ENCODE data around the gene DRC1. TPM values are rescaled to one million over a fixed set of nuclear protein-coding genes. Genes with fewer than 3 reads are reported as not detected.
"Not testable (repeated sequence)": the region's sequence is repeated elsewhere in the genome, so short reads cannot be mapped to it uniquely, and the experiment has no call there.

DRC1 gene
- total RNA-seq, 4 donors from 2014 or later: 0.85 to 2.4 (median 1.9) TPM; not detected in 1

DNA sequence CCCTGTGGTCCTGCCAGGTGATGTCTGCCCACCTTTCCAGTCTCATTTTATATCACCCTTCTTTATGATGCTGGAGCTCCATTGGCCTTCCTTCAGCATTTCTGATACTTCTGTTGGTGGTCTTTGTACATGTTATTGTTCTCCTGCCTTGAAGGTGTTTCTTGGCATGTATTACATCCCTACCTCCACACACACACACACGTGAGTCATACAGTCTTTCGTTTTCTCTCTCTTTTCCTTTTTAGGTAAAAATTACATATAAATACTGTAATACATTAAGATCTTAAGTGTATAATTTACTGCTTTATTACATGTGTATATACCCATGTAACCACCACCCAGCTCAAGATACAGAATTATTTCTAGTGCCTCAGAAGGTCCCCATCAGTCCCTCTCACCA is 44.9 kb upstream of the DRC1 start:
- no peak overlapping the region for H3K4me3 ChIP-seq
- H3K36me3 ChIP-seq: no peaks in the 10 kb centered on the region
- intact Hi-C loops (cut with DNase I; ENCODE audit: low total_unique reads): no loop called here
- no peaks in the 10 kb centered on the region for H3K4me1 ChIP-seq
- no peak overlapping the region for H3K27ac ChIP-seq
- TF ChIP-seq CTCF (IDR thresholded peaks at IDR 0.05) (no peak), POLR2A (IDR thresholded peaks at IDR 0.05) (no peak)
- no peaks in the 10 kb centered on the region for H3K27me3 ChIP-seq
- no peaks in the 10 kb centered on the region for H3K9me3 ChIP-seq
- no peak for DNase-seq

DNA sequence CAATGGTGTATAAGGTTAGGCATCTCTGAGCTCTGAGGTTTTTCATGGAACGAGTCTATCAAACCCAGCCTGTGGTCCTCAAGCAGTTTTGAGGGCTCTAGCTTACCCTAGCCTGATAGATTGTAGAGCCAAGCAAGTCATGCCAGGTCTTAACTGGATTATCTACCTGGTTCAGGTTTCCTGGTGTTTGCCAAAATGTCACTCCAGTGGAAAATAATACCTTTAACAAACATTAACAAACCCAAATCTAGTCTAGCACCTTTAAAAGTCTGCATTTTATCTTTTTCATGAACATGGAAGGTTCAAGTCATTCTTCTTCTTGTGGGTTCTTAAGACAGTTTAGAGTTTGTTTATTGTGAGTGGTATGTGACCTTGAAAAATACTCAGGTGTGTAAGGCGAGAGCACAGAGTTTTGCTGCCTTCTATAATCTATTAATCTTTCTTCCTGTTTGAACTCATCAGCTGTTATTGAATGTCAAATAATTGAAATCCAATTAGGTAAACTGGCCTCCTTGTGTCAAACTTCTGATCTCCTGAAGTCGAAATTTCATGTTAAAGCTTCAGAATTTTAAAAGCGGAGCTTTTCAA is 41.7 kb upstream of the DRC1 start:
- no peak overlapping the region for H3K4me3 ChIP-seq
- TF ChIP-seq POLR2A (IDR thresholded peaks at IDR 0.05): no peak
- intact Hi-C loops (cut with DNase I; ENCODE audit: low total_unique reads): no loop called here
- no peak for DNase-seq
- H3K4me1 ChIP-seq: no peaks in the 10 kb centered on the region
- H3K27me3 ChIP-seq: no peaks in the 10 kb centered on the region
- no peak overlapping the region for H3K27ac ChIP-seq
- H3K36me3 ChIP-seq: no peaks in the 10 kb centered on the region
- H3K9me3 ChIP-seq: no peaks in the 10 kb centered on the region

DNA sequence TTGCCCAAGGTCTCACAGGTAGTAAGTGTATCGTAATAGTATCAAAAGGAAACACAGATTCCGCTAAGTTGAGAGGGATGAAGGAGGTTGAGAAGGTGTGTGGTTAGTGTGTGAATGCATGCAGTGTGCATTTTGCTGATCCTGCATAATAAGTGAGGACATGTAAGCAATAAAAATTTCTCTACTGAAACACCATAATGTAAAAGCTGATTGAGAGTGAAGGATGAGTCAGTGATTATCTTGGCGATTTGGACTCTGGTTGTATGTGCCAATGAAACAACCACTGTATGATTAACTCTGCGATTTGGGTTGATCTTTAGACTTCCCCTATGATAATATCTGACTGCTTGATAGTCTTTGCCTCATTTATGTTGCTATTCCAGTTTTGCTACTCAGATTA is 38.4 kb upstream of the DRC1 start:
- no peak overlapping the region for H3K27ac ChIP-seq
- no peaks in the 10 kb centered on the region for H3K27me3 ChIP-seq
- H3K4me3 ChIP-seq: no peak overlapping the region
- no peak for DNase-seq
- intact Hi-C loops (cut with DNase I; ENCODE audit: low total_unique reads): no loop called here
- no peaks in the 10 kb centered on the region for H3K36me3 ChIP-seq
- TF ChIP-seq CTCF (IDR thresholded peaks at IDR 0.05) (no peak), POLR2A (IDR thresholded peaks at IDR 0.05) (no peak)
- H3K9me3 ChIP-seq: no peaks in the 10 kb centered on the region
- H3K4me1 ChIP-seq: no peaks in the 10 kb centered on the region

DNA sequence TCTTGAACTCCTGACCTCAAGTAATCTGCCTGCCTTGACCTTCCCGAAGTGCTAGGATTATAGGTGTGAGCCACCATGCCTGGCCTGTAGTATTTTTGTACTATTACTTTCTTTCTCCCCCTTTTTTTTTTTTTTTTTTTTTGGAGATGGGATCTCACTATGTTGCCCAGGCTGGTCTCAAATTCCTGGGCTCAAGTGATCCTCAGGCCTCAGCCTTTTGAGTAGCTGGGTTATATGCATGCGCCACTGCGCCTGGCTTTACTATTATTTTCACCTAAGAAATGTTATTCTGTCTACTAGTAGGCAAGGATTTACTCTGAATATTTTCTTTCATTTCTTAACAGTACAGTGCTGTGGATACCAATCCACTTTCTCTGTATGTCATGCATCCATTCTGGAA is 37.8 kb upstream of the DRC1 start:
- H3K4me3 ChIP-seq: no peak overlapping the region
- H3K27me3 ChIP-seq: no peaks in the 10 kb centered on the region
- H3K9me3 ChIP-seq: no peaks in the 10 kb centered on the region
- H3K36me3 ChIP-seq: no peaks in the 10 kb centered on the region
- intact Hi-C loops (cut with DNase I; ENCODE audit: low total_unique reads): no loop called here
- H3K27ac ChIP-seq: no peak overlapping the region
- no peaks in the 10 kb centered on the region for H3K4me1 ChIP-seq
- DNase-seq: no peak
- TF ChIP-seq CTCF (IDR thresholded peaks at IDR 0.05) (no peak), POLR2A (IDR thresholded peaks at IDR 0.05) (no peak)

- H3K9me3 ChIP-seq: no peaks in the 10 kb centered on the region
- TF ChIP-seq CTCF (IDR thresholded peaks at IDR 0.05): no peak
- no peaks in the 10 kb centered on the region for H3K27me3 ChIP-seq
- intact Hi-C loops (cut with DNase I; ENCODE audit: low total_unique reads): no loop called here
- no peak overlapping the region for H3K27ac ChIP-seq
- no peaks in the 10 kb centered on the region for H3K36me3 ChIP-seq
- no peaks in the 10 kb centered on the region for H3K4me1 ChIP-seq
- no peak for DNase-seq
- H3K4me3 ChIP-seq: no peak overlapping the region
Observed at GRCh38 chr2:26364669-26365068, 37.1 kb upstream of the DRC1 start.

DNA sequence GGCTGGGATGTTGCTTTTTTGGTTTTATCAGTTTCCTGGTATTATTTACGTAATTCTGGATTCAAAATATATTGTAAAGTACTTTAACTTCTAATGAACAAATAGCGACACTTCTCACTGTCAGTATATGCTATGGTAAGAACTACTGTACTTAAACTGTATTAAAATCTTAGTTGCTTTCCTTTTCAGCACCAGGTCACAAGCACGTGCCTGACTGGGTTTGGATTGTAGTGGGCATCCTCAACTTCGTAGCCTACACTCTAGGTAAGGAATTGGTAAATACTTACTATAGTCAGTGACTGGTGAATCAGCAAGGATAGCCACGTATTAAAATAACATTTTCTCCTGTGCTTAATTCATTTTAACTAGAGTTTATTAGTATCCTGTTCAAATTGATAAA is 34.8 kb upstream of the DRC1 start:
- H3K4me1 ChIP-seq: no peaks in the 10 kb centered on the region
- no peaks in the 10 kb centered on the region for H3K36me3 ChIP-seq
- intact Hi-C loops (cut with DNase I; ENCODE audit: low total_unique reads): no loop called here
- no peak for TF ChIP-seq POLR2A (IDR thresholded peaks at IDR 0.05)
- no peak for TF ChIP-seq CTCF (IDR thresholded peaks at IDR 0.05)
- no peaks in the 10 kb centered on the region for H3K9me3 ChIP-seq
- no peak overlapping the region for H3K27ac ChIP-seq
- no peaks in the 10 kb centered on the region for H3K27me3 ChIP-seq
- no peak for DNase-seq
- H3K4me3 ChIP-seq: no peak overlapping the region

- intact Hi-C loops (cut with DNase I; ENCODE audit: low total_unique reads); H3K4me3 ChIP-seq; H3K36me3 ChIP-seq; H3K27ac ChIP-seq; H3K27me3 ChIP-seq; H3K9me3 ChIP-seq; DNase-seq; H3K4me1 ChIP-seq: not testable (repeated sequence)
Observed at GRCh38 chr2:26369664-26370063, 32.1 kb upstream of the DRC1 start.

GRCh38 chr2:26370909-26371308 is 30.8 kb upstream of the DRC1 start:
- H3K4me1 ChIP-seq; intact Hi-C loops (cut with DNase I; ENCODE audit: low total_unique reads); H3K9me3 ChIP-seq; H3K4me3 ChIP-seq; DNase-seq; H3K36me3 ChIP-seq; H3K27ac ChIP-seq; H3K27me3 ChIP-seq: not testable (repeated sequence)

All from uterus (tissue), 4 donors.